HL-60 (cell line): ENCODE measurements around the gene CREB5.

Source experiments
- TF ChIP-seq, protein P1 (sequence below): IDR thresholded peaks from 2 replicates; pipeline ENCODE4 v1.6.1; 2012; ENCODE audit warnings: low read depth; ENCODE audit not compliant: insufficient replicate concordance
- TF ChIP-seq, protein P2 (sequence below): IDR thresholded peaks from one replicate; pipeline ENCODE4 v1.5.1; 2011; ENCODE audit warnings: low read length, control low read depth, inconsistent platforms; ENCODE audit not compliant: insufficient read depth

DNA sequence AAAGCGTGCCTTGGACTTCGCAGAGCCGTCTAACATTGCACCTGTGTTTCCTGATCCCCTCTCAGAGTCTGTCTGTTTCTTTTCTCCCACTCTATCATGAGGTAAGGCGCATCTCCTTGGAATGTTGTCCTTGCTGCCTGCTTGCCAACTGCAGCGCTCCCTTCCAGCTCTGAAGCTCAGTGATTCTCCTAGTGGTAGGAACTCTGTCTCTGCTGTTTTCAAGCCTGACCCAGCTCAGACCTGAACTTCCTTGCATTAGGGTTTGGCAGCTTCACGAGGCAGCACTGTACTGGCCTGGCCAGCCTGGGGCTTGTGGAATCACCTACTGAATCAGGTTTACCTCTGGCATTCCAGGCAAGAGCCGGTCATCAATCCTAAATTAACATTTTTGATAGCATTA, 123.9 kb downstream of the CREB5 start:
- TF ChIP-seq, protein P1, sequence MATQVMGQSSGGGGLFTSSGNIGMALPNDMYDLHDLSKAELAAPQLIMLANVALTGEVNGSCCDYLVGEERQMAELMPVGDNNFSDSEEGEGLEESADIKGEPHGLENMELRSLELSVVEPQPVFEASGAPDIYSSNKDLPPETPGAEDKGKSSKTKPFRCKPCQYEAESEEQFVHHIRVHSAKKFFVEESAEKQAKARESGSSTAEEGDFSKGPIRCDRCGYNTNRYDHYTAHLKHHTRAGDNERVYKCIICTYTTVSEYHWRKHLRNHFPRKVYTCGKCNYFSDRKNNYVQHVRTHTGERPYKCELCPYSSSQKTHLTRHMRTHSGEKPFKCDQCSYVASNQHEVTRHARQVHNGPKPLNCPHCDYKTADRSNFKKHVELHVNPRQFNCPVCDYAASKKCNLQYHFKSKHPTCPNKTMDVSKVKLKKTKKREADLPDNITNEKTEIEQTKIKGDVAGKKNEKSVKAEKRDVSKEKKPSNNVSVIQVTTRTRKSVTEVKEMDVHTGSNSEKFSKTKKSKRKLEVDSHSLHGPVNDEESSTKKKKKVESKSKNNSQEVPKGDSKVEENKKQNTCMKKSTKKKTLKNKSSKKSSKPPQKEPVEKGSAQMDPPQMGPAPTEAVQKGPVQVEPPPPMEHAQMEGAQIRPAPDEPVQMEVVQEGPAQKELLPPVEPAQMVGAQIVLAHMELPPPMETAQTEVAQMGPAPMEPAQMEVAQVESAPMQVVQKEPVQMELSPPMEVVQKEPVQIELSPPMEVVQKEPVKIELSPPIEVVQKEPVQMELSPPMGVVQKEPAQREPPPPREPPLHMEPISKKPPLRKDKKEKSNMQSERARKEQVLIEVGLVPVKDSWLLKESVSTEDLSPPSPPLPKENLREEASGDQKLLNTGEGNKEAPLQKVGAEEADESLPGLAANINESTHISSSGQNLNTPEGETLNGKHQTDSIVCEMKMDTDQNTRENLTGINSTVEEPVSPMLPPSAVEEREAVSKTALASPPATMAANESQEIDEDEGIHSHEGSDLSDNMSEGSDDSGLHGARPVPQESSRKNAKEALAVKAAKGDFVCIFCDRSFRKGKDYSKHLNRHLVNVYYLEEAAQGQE, result no peak
- TF ChIP-seq, protein P2, sequence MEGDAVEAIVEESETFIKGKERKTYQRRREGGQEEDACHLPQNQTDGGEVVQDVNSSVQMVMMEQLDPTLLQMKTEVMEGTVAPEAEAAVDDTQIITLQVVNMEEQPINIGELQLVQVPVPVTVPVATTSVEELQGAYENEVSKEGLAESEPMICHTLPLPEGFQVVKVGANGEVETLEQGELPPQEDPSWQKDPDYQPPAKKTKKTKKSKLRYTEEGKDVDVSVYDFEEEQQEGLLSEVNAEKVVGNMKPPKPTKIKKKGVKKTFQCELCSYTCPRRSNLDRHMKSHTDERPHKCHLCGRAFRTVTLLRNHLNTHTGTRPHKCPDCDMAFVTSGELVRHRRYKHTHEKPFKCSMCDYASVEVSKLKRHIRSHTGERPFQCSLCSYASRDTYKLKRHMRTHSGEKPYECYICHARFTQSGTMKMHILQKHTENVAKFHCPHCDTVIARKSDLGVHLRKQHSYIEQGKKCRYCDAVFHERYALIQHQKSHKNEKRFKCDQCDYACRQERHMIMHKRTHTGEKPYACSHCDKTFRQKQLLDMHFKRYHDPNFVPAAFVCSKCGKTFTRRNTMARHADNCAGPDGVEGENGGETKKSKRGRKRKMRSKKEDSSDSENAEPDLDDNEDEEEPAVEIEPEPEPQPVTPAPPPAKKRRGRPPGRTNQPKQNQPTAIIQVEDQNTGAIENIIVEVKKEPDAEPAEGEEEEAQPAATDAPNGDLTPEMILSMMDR, result no peak
